ENCODE measurements around the gene KIF13A.

DNA sequence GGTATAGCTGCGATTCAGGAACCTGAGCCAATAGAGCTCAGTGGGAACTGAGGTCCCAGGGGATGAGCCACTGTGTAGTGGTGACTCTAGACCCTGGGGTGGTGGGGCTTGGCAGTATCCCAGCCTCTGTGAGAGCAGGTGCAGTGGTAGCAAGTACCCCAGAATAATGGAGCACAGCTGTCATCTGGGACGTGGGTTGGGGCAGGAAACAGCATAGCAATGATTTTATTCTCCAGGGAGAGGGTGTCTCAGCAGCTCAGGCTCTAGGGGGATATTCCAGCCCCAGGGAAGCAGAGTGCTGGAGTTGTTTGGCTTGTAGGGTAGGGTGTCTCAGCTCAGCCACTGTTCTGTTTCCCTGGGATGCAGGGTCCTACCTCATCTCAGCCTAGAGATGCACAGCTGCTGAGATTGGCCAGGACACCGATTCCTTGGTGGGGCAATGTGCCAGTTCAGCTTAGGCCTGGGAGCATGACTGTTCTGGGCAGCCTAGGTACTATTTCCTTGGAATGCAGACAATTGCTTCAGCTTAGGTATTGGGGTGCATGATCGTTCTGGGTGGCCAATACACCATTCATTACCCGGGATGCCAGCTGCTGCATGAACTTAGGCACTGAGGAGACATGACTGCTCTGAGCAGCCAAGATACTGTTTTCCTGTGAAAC, 246.7 kb downstream of the KIF13A start:
- TF ChIP-seq CHD2 (IDR thresholded peaks at IDR 0.05; ENCODE audit: borderline replicate concordance, low read depth, low read length) = no peak
- no peak for TF ChIP-seq CREB1 (IDR thresholded peaks at IDR 0.05; ENCODE audit: low read depth)
- TF ChIP-seq TAF1 (IDR thresholded peaks at IDR 0.05; ENCODE audit: borderline replicate concordance, low read depth, low read length) = no peak
- TF ChIP-seq POLR2A (IDR thresholded peaks at IDR 0.05; ENCODE audit: low read depth, low read length) = no peak
- no peak for TF ChIP-seq KDM1A (IDR thresholded peaks at IDR 0.05; ENCODE audit: borderline replicate concordance)
- no peak for TF ChIP-seq BCL11A (IDR thresholded peaks at IDR 0.05; ENCODE audit: low read depth, low read length)
- TF ChIP-seq, protein P1, sequence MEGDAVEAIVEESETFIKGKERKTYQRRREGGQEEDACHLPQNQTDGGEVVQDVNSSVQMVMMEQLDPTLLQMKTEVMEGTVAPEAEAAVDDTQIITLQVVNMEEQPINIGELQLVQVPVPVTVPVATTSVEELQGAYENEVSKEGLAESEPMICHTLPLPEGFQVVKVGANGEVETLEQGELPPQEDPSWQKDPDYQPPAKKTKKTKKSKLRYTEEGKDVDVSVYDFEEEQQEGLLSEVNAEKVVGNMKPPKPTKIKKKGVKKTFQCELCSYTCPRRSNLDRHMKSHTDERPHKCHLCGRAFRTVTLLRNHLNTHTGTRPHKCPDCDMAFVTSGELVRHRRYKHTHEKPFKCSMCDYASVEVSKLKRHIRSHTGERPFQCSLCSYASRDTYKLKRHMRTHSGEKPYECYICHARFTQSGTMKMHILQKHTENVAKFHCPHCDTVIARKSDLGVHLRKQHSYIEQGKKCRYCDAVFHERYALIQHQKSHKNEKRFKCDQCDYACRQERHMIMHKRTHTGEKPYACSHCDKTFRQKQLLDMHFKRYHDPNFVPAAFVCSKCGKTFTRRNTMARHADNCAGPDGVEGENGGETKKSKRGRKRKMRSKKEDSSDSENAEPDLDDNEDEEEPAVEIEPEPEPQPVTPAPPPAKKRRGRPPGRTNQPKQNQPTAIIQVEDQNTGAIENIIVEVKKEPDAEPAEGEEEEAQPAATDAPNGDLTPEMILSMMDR (IDR thresholded peaks at IDR 0.05 in 2 of 3, conservative IDR thresholded peaks at IDR 0.05 in 1 of 3; ENCODE audit: control insufficient read depth in 2 of 3, extremely low read depth in 1 of 3, insufficient read depth in 1 of 3, low read depth in 3 of 3, low read length in 3 of 3) = no peak

Measured in GM12878 (cell line).